Fibroblast of mammary gland (primary cell): ENCODE results near the gene RASSF1.

Experiments
- DNase-seq: peaks from one replicate; pipeline ENCODE4 v3.0.0-alpha.2; 2010; ENCODE audit warnings: low read depth
- H3K4me3 ChIP-seq: 2 replicates; pipeline ENCODE4 v1.5.1; 2011; ENCODE audit warnings: low read depth, mild to moderate bottlenecking, low read length, moderate library complexity; ENCODE audit not compliant: control insufficient read depth
- TF ChIP-seq, protein P1 (sequence below): conservative IDR thresholded peaks from 2 replicates; pipeline ENCODE4 v1.5.1; 2011; ENCODE audit warnings: low read depth, low read length, inconsistent platforms; ENCODE audit not compliant: control insufficient read depth, insufficient read depth

Gene RASSF1

DNA sequence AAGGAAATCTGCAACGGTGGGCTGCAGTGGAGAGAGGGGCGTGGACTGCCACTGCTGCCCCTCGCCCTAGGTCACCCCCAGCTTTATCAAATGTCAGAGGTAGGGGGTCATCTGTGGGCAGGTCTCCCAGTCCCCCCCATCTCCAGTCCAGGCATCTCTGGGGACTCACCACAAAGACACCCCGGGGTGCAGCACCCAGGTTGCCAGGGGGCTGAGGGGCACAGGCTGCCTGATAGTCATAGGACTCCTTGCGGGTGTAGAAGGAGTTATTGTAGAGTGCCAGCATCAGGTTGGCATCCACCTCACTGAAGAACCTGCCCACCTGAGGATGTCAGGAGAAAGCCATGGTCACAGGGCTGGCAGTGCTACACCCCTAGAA, 25.2 kb upstream of the RASSF1 start:
- TF ChIP-seq, protein P1, sequence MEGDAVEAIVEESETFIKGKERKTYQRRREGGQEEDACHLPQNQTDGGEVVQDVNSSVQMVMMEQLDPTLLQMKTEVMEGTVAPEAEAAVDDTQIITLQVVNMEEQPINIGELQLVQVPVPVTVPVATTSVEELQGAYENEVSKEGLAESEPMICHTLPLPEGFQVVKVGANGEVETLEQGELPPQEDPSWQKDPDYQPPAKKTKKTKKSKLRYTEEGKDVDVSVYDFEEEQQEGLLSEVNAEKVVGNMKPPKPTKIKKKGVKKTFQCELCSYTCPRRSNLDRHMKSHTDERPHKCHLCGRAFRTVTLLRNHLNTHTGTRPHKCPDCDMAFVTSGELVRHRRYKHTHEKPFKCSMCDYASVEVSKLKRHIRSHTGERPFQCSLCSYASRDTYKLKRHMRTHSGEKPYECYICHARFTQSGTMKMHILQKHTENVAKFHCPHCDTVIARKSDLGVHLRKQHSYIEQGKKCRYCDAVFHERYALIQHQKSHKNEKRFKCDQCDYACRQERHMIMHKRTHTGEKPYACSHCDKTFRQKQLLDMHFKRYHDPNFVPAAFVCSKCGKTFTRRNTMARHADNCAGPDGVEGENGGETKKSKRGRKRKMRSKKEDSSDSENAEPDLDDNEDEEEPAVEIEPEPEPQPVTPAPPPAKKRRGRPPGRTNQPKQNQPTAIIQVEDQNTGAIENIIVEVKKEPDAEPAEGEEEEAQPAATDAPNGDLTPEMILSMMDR, result no peak
- DNase-seq, result no peak
- no peak overlapping the region for H3K4me3 ChIP-seq

DNA sequence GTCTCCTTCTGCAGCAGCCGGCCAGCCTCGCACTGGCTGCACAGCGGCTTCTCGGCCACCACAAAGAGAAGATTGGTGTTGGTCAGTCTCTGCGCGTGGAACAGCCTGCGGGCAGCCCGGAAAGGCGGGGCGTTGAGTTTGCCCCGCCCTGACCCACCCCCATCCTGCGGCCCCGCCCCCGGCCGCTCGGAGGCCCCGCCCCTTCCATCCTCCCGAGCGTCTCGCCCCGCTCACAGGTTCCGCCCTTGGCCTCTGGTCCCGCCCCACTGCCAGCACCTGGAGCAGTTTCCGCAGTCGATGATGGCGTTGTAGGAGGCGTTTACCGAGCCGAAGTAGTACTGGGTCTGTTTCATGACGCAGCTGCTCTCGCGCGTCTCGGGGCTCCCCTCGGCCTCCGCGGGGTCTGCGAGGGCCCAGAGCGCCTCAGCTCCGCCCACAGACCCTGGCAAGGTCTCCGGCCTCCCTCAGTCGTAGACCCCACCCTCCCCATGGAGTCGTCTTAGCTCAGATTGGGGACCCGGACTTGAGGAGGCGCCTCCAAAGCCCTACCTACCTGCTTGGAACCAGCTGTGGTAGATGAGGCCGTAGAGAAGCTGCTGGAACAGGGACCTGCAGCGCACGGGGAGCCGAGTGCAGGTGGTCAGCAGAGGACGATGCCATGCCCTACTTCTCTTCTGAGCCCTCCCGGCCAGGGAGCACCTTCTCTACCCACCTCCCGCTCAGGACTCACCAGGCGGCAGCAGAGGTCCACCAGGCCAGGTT, 24.6 kb upstream of the RASSF1 start:
- TF ChIP-seq, protein P1, result no peak
- peak; percentile 39 for DNase-seq
- peak overlapping the region; percentile 44 for H3K4me3 ChIP-seq

DNA sequence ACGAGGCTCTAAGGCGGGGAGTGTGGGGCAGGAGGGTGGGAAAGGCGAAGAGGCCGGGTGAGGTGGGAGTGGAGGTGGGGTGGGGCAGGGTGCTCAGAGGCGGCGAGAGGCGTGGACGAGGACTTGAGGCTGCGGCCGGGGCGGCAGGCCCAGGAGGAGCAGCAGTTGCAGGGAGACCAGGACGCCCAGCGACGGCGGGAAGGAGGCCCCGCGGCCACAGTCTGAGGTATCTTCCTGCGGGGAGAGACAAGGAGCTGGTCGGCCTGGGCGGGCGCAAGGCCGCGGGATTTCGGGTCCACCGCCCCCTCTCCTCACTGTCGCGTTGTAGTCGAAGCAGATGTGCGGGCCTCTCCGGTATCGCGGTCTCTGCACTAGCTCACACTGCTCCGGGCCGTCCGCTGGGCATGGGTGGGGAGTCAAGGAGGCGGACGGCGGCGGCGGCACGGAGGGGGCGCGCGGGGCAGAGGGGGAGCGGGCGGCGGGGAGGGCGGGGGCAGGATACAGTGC, 24.0 kb upstream of the RASSF1 start:
- peak overlapping the region; percentile 44 for H3K4me3 ChIP-seq
- TF ChIP-seq, protein P1, result no peak

DNA sequence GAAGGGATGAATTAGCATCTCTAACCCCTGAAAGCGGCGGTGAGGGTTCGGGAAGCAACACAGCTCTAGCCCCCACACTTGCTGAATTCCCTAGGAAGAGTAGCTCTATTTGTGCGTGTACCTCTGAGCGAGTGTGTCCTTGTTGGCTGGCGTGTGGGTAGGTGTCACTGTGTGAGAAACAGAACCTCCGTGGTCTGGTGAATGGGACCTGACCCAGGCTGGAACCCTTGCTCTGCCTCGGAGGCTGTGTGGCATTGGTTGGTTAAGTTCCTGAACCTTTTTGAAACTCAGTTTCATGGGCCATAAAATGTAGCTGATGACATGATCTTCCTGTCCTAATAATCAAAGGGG, 19.1 kb upstream of the RASSF1 start:
- H3K4me3 ChIP-seq, result peak overlapping the region; percentile 31
- DNase-seq, result no peak
- TF ChIP-seq, protein P1, result no peak

More for the DNA sequence above, 24.0 kb upstream of the RASSF1 start:
- no peak for DNase-seq

DNA sequence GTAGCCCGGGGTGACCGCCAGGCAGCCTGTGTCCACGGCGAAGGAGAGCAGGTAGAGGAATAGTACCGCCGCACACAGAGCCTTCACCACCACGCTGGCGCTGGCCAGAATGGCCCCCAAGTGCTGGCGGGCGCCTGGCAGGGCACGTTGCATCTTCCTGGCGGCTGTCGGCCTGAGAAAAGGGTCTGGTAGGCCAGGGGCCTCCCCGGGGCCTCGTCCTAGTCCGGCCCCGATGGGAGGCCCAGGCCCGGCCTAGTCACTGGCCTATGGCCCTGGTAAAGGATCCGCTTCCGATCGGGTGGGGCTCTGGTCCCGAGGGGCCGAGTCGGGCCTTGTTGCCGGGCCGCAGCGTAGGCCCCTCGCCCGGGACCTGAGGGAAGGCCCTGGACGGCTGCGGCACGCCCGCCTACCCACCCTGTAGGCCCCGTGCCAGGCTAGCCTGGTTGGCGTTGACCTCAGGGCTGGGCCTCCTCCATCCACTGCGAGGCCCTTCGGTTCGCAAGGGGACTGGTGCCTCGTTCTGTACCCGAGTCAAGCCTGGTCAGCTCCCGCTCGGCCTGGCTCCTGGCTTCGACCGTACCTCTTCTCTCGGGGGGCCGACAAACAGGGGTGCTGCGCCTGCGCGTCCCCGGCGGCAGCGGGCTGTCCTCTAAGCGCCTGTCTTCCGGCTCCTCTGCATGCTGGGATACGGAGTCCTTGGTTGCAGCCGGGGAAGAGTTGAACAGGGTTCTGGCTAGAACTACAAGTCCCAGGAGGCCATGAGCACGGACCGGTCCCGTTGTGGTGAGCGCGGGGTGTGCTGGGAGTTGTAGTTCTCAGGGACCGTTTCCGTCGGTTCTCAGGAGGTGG, 18.5 kb upstream of the RASSF1 start, which contains the start of gene TMEM115:
Gene TMEM115 (minus strand): TSS at position 611 of the 849 bp plus-strand sequence. CDS start 458 bp downstream, at position 153.
- peak; percentile 98 for DNase-seq
- TF ChIP-seq, protein P1, result no peak

DNA sequence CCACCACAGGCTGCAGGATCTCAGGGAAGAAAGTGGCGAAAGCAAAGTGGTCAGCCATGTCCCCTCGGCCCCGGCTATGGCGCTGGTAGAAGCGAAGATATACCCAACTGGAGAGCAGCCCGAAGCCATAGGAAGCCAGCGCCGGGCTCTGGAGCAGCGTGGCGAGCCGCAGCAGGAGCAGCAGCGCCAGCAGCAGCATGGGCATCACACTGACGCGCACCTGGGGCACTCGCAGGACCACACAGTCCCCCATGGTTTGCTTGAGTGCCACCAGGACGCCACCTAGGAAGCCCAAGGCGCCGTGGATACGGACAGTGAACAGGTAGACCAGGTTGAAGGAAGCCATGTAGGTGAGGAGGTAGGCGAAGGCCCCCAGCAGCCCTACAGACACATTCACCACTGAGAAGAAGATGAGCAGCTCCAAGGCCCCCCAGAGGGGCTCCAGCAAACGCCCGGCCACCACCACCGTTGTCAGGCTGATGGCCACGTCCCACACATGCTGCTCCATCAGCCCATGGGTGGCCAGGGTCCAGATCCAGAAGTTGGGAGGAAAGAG, 17.8 kb upstream of the RASSF1 start:
- DNase-seq, result no peak
- H3K4me3 ChIP-seq, result peak overlapping the region; percentile 82
- TF ChIP-seq, protein P1, result no peak

More for the DNA sequence above, 18.5 kb upstream of the RASSF1 start, which contains the start of gene TMEM115:
- H3K4me3 ChIP-seq, result peak within 1 kb of the TSS; percentile 82
